Retinal pigment epithelial cell (primary cell): ENCODE data around the gene OSBPL9.

Source experiments
- DNase-seq: peaks from one replicate; pipeline ENCODE4 v3.0.0-alpha.2; 2010; ENCODE audit warnings: low read depth
- H3K4me3 ChIP-seq: 2 replicates; pipeline ENCODE4 v1.5.1; 2011; ENCODE audit warnings: mild to moderate bottlenecking, low read length, control low read depth, moderate library complexity
- TF ChIP-seq, protein P1 (sequence below): conservative IDR thresholded peaks from 2 replicates; pipeline ENCODE4 v1.5.1; 2011; ENCODE audit warnings: low read depth, low read length, control low read depth, inconsistent platforms

OSBPL9 gene

DNA sequence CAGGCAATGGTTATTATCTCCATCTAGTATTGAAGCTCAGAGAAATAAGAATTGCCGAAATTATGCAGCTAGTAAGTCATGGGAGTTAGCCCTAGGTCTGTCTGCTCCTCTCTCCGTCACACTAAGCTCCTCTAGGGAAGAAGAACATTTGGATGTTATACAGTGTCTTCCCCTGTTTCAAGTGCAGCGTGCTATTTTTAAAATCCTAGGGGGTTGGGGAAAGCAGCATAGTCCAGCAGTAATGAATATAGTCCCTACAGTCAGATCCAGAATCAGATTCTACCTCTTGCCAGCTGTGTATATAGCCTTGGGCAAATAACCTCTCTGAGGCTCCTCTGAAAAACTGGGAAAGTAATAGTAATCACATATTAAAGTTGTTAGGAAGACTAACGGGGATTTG lies 44.5 kb upstream of the OSBPL9 start:
- no peak overlapping the region for H3K4me3 ChIP-seq
- DNase-seq: no peak
- TF ChIP-seq, protein P1, sequence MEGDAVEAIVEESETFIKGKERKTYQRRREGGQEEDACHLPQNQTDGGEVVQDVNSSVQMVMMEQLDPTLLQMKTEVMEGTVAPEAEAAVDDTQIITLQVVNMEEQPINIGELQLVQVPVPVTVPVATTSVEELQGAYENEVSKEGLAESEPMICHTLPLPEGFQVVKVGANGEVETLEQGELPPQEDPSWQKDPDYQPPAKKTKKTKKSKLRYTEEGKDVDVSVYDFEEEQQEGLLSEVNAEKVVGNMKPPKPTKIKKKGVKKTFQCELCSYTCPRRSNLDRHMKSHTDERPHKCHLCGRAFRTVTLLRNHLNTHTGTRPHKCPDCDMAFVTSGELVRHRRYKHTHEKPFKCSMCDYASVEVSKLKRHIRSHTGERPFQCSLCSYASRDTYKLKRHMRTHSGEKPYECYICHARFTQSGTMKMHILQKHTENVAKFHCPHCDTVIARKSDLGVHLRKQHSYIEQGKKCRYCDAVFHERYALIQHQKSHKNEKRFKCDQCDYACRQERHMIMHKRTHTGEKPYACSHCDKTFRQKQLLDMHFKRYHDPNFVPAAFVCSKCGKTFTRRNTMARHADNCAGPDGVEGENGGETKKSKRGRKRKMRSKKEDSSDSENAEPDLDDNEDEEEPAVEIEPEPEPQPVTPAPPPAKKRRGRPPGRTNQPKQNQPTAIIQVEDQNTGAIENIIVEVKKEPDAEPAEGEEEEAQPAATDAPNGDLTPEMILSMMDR: no peak

DNA sequence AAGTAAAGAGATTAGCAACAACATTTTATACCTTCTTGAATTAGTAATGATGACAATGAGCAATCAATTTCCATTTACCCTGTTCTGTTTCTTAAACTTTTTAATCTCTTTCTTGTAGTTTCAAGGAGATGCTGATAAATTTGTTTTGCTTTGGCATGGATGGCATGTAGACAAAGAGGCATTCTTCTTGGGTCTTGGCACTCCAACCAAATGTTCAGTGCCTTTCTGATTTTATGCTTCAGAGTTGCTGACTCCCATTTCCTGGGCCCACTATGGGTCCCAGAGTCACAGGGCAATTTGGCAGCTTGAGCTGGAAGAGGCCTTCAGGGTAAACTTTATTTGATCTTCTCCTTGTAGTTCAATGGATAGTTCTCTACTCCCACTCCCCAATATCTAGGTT lies 42.1 kb upstream of the OSBPL9 start:
- no peak for DNase-seq
- TF ChIP-seq, protein P1: no peak
- no peak overlapping the region for H3K4me3 ChIP-seq

DNA sequence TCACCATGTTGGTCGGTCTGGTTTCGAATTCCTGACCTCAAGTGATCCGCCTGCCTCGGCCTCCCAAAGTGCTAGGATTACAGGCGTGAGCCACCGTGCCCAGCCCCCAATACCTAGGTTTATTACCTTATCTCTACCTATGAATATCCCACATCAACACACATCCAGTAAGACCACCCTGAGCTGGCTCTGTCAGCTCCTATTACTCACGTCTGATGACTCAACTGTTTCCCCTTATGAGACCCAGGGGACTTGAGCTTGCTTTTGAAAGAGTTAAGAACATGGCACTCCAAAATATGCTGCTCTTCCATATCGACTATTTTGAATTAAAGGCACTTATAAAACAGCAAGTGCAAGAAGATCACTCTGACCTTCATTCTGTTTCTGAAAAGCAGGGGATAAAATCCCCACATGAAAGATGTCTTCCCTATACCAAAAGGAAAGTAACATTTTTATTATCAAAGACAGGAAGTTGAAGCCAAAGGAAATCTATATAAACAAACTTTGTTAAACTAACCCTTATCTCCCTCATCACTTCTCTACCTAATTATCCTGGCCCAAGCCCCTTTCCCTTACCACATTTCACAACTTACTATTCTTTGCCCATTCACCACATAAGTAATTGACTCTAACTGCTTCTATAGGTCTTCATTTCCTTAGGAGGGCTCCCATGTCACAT lies 41.3 kb upstream of the OSBPL9 start:
- H3K4me3 ChIP-seq: no peak overlapping the region
- DNase-seq: no peak

DNA sequence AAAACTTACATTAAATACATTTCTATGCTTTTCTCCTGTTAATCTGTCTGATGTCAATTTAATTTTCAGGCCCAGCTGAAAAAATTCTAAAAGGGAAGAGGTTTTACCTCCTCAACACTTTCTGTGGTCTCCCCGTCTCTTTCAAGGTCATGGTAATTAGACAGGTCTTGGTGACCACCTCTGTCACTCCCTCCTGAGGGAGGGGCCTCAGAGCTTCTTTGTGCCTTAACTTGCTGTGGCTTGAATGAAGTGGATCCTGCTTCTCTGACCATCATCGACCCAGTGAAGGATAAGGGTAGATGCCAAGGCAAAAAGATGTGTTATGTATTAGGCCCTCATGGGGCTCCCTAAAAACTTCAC lies 40.8 kb upstream of the OSBPL9 start:
- no peak overlapping the region for H3K4me3 ChIP-seq
- DNase-seq: no peak
- TF ChIP-seq, protein P1: no peak

More for the DNA sequence above, 41.3 kb upstream of the OSBPL9 start:
- TF ChIP-seq, protein P1: no peak

DNA sequence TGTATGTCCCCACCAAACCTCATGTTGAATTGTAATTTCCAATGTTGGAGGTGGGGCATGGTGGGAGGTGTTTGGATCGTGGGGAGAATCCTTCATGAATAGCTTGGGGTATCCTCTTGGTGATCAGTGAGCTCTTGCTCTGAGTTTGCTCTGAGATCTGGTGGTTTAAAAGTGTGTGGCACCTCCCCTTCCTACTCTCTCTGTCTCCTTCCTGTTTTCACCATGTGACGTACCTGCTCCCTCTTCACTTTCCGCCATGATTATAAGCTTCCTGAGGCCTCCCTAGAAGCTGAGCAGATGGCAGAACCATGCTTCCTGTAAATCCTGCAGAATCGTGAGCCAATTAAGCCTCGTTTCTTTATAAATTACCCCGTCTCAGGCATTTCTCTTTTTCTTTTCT lies 40.0 kb upstream of the OSBPL9 start:
- no peak overlapping the region for H3K4me3 ChIP-seq
- no peak for DNase-seq
- TF ChIP-seq, protein P1: no peak

DNA sequence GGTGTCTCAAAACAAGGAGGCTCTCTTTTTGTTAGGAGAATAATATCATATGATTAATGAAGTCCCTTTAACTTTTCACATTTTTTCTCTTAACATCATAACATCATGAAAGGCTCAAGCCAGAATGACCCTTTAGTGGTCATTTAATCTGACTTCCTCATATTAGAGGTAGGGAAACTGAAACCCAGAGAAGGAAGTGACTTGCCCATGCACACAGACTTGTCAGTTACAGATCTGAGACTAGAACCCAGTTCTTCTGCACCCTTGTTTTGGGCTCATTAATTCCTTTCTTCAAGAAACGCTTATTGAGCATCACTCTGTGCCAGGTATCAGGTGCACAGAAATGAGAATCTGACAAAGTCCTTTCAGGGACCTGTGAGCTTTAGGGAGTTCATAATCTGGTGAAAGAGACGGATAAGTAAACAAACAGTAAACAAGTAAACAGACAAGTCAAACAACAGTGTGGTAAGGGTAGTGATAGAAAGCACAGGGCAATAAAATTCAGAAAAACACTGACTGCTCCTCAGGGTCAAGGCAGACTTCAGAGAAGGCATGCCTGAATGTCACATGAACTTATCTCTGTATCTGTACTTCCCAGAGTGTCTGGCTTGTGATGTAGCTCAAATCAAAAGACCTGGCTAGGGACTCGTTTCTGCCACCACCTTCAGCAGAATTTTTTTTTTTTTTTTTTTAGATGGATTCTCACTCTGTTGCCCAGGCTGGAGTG lies 38.3 kb upstream of the OSBPL9 start:
- no peak for DNase-seq
- H3K4me3 ChIP-seq: no peak overlapping the region
- TF ChIP-seq, protein P1: no peak

DNA sequence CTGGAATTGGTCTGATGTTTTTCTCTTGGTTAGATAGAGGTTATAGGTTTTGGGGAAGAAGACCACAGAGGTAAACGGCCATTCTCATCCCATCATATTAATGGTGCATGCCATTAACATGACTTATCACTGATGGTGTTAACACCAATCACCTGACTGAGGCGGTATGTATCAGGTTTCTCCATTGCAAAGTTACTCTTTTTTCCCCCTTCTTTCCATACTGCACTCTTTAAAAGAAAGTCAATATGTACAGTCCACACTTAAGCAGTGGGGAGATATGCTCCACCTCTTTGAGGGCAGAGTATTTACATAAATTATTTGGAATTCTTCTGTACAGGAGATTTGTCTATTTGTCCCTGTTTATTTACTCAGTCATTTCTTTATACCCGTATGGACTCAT lies 35.7 kb upstream of the OSBPL9 start:
- H3K4me3 ChIP-seq: no peak overlapping the region
- DNase-seq: no peak
- TF ChIP-seq, protein P1: no peak
